ENCODE measurements around the gene DNAJC16.

- TF ChIP-seq CTCF (IDR thresholded peaks at IDR 0.05; ENCODE audit: low read depth, low read length) = no peak
- TF ChIP-seq EZH2phosphoT487 (IDR thresholded peaks at IDR 0.05; ENCODE audit: low read depth) = no peak
Observed at GRCh38 chr1:15570861-15571260, 44.2 kb downstream of the DNAJC16 start.

All from OCI-LY3 (cell line).